Prostate gland (tissue), 2 donors: Measurements from ENCODE around the gene CEP44.

ENCODE experiments used
- POLR2A ChIP-seq: fragments of 450-650 bp; IDR thresholded peaks from one replicate; pipeline ENCODE4 v1.6.1; 2016; ENCODE audit warnings: antibody characterized with exemption, mild to moderate bottlenecking
- POLR2AphosphoS5 ChIP-seq: sonication (generic); formaldehyde crosslinking; IDR thresholded peaks from one replicate; pipeline ENCODE4 v1.6.1; 2017; ENCODE audit warnings: antibody characterized with exemption
- TF ChIP-seq, protein P1 (sequence below), 4 experiments: fragments of 200-600 bp in 2 of 4; fragments of 450-650 bp in 2 of 4; sonication (generic) in 2 of 4; IDR thresholded peaks; 1 replicate in 3 of 4; 2 replicates in 1 of 4; pipeline ENCODE4 v1.5.1; 2016 to 2019; ENCODE audit warnings: antibody characterized with exemption in 4 of 4, mild to moderate bottlenecking in 2 of 4, moderate library complexity in 2 of 4

DNA sequence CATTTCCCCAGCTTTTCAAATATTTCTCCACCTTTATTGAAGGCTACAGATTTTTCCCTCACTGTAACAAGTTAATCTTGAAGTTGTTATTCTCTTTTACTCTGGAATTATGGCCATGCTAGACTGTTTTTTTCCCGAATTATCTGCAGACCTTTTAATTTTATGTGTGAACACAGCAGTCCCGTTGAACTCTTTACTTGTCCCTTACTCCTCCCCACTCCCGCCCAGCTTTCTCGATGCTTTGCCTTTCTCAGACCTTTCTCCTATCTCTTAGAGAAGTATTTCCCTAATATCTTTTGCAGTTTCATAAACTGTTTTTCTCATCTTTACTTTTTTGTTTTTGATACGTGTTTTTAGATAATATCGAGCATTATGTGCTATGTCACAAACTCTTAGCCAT, 776 bp downstream of the CEP44 start:
- TF ChIP-seq, protein P1, sequence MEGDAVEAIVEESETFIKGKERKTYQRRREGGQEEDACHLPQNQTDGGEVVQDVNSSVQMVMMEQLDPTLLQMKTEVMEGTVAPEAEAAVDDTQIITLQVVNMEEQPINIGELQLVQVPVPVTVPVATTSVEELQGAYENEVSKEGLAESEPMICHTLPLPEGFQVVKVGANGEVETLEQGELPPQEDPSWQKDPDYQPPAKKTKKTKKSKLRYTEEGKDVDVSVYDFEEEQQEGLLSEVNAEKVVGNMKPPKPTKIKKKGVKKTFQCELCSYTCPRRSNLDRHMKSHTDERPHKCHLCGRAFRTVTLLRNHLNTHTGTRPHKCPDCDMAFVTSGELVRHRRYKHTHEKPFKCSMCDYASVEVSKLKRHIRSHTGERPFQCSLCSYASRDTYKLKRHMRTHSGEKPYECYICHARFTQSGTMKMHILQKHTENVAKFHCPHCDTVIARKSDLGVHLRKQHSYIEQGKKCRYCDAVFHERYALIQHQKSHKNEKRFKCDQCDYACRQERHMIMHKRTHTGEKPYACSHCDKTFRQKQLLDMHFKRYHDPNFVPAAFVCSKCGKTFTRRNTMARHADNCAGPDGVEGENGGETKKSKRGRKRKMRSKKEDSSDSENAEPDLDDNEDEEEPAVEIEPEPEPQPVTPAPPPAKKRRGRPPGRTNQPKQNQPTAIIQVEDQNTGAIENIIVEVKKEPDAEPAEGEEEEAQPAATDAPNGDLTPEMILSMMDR (IDR thresholded peaks at IDR 0.05) = no peak
- TF ChIP-seq POLR2AphosphoS5 = no peak
- no peak for TF ChIP-seq POLR2A
